Stimulated activated CD4-positive, alpha-beta T cell treated with anti-CD3 and anti-CD28 coated beads, Interleukin-1b, Interleukin-23, amount 100 ng/mL, for 24 hours (primary cell): ENCODE measurements around the gene CALHM4.

Source experiments
- DNase-seq, 4 experiments: peaks; one replicate each; pipeline ENCODE4 v3.0.0-alpha.2; 2020; ENCODE audit warnings: low read depth in 4 of 4, low spot score in 1 of 4

CALHM4 gene

GRCh38 chr6:116553451-116553850 lies at the start of gene CALHM4:
TSS of gene CALHM4 (plus strand) at chr6:116553751. CDS start at chr6:116553794, 43 bp downstream.
- DNase-seq, result no peak

- no peak for DNase-seq
These were observed 46.2 kb upstream of the CALHM4 start for GRCh38 chr6:116507324-116507723.

- DNase-seq, result no peak
These were observed 45.0 kb upstream of the CALHM4 start for GRCh38 chr6:116508527-116508926.

- DNase-seq, result no peak
These were observed 42.0 kb upstream of the CALHM4 start, which contains the start of gene CALHM5 for GRCh38 chr6:116511424-116512110. TSS of gene CALHM5 (plus strand) at chr6:116511639. CDS start at chr6:116511697, 58 bp downstream.

GRCh38 chr6:116512111-116512559 lies 41.4 kb upstream of the CALHM4 start:
- DNase-seq, result no peak

GRCh38 chr6:116512734-116513133 lies 40.8 kb upstream of the CALHM4 start:
- DNase-seq, result no peak

GRCh38 chr6:116513224-116513875 lies 40.2 kb upstream of the CALHM4 start:
- DNase-seq, result no peak

- no peak for DNase-seq
These were observed 39.4 kb upstream of the CALHM4 start for GRCh38 chr6:116514111-116514510.

- DNase-seq, result no peak
These were observed 38.4 kb upstream of the CALHM4 start for GRCh38 chr6:116515141-116515540.

- DNase-seq, result no peak
These were observed 34.8 kb upstream of the CALHM4 start for GRCh38 chr6:116518621-116519368.

- no peak for DNase-seq
These were observed 30.7 kb upstream of the CALHM4 start for GRCh38 chr6:116522896-116523295.

GRCh38 chr6:116524236-116524635 lies 29.3 kb upstream of the CALHM4 start:
- no peak for DNase-seq

GRCh38 chr6:116528133-116528532 lies 25.4 kb upstream of the CALHM4 start:
- DNase-seq, result no peak

- DNase-seq, result no peak
These were observed 24.8 kb upstream of the CALHM4 start for GRCh38 chr6:116528780-116529179.

GRCh38 chr6:116529466-116530290 lies 23.9 kb upstream of the CALHM4 start:
- DNase-seq, result no peak

- no peak for DNase-seq
These were observed 23.1 kb upstream of the CALHM4 start for GRCh38 chr6:116530436-116530835.

GRCh38 chr6:116531675-116532570 lies 21.6 kb upstream of the CALHM4 start:
- DNase-seq, result peak; percentile 18 to 39 (median 25)

GRCh38 chr6:116533233-116533957 lies 20.2 kb upstream of the CALHM4 start:
- DNase-seq, result no peak

GRCh38 chr6:116535109-116535508 lies 18.4 kb upstream of the CALHM4 start:
- no peak for DNase-seq
